Breast epithelium (tissue), 3 donors: ENCODE measurements around the gene MRAS.

Experiments
- POLR2AphosphoS5 ChIP-seq, 3 donors: sonication (generic); formaldehyde crosslinking; IDR thresholded peaks; one replicate each; pipeline ENCODE4 v1.6.1; 2017; ENCODE audit warnings: antibody characterized with exemption in 3 of 3
- TF ChIP-seq, protein P1 (sequence below), 3 donors: fragments of 450-650 bp; IDR thresholded peaks; one replicate each; pipeline ENCODE4 v1.5.1; 2016 to 2017; ENCODE audit warnings: antibody characterized with exemption in 3 of 3, mild to moderate bottlenecking in 3 of 3, moderate library complexity in 3 of 3

DNA sequence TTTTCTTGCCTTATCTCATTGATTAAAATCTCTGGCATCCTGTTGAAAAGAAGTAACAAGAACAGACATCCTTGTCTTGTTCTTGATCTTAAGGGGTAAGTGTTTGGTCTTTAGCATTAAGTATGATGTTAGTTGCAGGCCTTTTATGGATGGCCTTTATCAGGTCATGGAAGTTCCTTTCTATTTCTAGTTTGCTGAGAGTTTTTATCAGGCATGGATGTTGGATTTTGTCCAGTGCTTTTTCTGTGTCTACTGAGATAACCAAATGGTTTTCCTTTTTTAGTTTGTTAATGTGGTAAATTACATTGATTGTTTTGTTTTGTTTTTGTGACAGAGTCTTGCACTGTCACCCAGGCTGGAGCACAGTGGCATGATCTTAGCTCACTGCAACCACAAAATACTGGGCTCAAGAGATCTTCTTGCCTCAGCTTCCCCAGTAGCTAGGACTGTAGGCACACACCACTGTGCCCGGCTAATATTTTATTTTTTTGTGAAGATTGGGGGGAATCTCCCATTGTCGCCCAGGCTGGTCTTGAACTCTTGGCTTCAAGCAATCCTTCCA, 26.3 kb downstream of the MRAS start:
- TF ChIP-seq, protein P1, sequence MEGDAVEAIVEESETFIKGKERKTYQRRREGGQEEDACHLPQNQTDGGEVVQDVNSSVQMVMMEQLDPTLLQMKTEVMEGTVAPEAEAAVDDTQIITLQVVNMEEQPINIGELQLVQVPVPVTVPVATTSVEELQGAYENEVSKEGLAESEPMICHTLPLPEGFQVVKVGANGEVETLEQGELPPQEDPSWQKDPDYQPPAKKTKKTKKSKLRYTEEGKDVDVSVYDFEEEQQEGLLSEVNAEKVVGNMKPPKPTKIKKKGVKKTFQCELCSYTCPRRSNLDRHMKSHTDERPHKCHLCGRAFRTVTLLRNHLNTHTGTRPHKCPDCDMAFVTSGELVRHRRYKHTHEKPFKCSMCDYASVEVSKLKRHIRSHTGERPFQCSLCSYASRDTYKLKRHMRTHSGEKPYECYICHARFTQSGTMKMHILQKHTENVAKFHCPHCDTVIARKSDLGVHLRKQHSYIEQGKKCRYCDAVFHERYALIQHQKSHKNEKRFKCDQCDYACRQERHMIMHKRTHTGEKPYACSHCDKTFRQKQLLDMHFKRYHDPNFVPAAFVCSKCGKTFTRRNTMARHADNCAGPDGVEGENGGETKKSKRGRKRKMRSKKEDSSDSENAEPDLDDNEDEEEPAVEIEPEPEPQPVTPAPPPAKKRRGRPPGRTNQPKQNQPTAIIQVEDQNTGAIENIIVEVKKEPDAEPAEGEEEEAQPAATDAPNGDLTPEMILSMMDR (IDR thresholded peaks at IDR 0.05): no peak
- TF ChIP-seq POLR2AphosphoS5 (IDR thresholded peaks at IDR 0.05): no peak
